ENCODE data around the gene SYNE1.

- TF ChIP-seq CTCF (IDR thresholded peaks at IDR 0.05) (no peak), EP300 (IDR thresholded peaks at IDR 0.05) (no peak), POLR2A (IDR thresholded peaks at IDR 0.05) (no peak)
These were observed 5.8 kb downstream of the SYNE1 start for GRCh38 chr6:152631376-152631775.
